ENCODE data around the gene OR14C36.
"Not testable (repeated sequence)": the region's sequence is repeated elsewhere in the genome, so short reads cannot be mapped to it uniquely, and the experiment has no call there.

OR14C36 gene

GRCh38 chr1:248348475-248348874 lies at the start of gene OR14C36:
OR14C36 (plus strand) TSS chr1:248348775; CDS start chr1:248348775, 0 bp downstream.
- DNase-seq (ENCODE audit: low spot score): no peak

GRCh38 chr1:248303324-248303723 lies 45.3 kb upstream of the OR14C36 start, which contains the start of gene OR2T12:
OR2T12 (minus strand) TSS chr1:248303424; CDS start chr1:248295578, 7,846 bp downstream.
- no peak for DNase-seq (ENCODE audit: low spot score)

DNA sequence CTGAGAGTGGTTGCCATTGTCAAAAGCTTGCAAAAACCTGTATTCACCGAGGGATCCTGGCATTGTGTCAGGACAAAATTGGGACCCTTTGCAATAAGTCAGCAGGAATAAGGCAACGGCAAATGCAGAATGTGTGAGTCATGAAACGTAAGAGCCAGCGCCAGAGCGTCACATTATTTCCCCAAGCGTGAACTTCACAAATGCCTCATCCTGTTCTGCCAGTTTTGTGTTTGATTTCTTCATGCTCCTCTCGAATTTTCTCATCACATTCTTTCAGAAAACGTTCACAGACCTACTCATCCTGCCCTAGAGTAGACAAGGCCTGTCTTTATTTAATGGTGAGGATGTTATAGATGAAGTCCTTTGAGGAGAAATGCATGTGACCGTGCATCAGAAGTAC lies 42.9 kb upstream of the OR14C36 start:
- DNase-seq (ENCODE audit: low spot score): not testable (repeated sequence)

GRCh38 chr1:248306103-248306502 lies 42.5 kb upstream of the OR14C36 start:
- no peak for DNase-seq (ENCODE audit: low spot score)

- not testable (repeated sequence) for DNase-seq (ENCODE audit: low spot score)
These were observed 41.8 kb upstream of the OR14C36 start for GRCh38 chr1:248306740-248307139.

- no peak for DNase-seq (ENCODE audit: low spot score)
These were observed 31.8 kb upstream of the OR14C36 start for GRCh38 chr1:248316796-248317195.

DNA sequence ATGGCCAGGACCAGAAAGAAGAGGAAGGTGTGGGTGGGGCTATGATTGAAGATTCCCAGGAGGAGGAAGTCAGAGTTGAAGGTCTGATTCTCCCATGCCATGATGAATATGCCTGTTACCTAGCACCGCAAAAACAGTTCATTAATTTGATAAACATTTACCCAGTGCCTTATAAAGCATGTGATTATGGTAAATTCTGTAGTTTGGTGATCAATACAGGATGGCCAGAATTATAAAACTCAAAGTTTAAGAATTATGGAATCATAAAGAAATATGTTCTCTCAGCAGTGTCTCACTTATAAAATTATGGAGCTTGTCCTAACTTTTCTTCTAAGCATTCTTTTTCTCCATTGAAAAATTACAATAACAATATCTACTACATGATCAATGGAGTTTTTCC lies 24.1 kb upstream of the OR14C36 start, which contains the start of gene OR2M7:
Gene OR2M7 (minus strand): TSS at position 101 of the 400 bp plus-strand sequence. CDS start 0 bp downstream, at position 101.
- DNase-seq (ENCODE audit: low spot score): no peak

GRCh38 chr1:248343451-248343850 lies 5.1 kb upstream of the OR14C36 start:
- DNase-seq (ENCODE audit: low spot score): no peak

GRCh38 chr1:248359415-248359814 lies 10.8 kb downstream of the OR14C36 start:
- no peak for DNase-seq (ENCODE audit: low spot score)

- DNase-seq (ENCODE audit: low spot score): no peak
These were observed 12.6 kb downstream of the OR14C36 start, which contains the start of gene OR2T4 for GRCh38 chr1:248361121-248361715. OR2T4 (plus strand) TSS chr1:248361665; CDS start chr1:248361665, 0 bp downstream.

- no peak for DNase-seq (ENCODE audit: low spot score)
These were observed 18.0 kb downstream of the OR14C36 start for GRCh38 chr1:248366609-248367008.

DNA sequence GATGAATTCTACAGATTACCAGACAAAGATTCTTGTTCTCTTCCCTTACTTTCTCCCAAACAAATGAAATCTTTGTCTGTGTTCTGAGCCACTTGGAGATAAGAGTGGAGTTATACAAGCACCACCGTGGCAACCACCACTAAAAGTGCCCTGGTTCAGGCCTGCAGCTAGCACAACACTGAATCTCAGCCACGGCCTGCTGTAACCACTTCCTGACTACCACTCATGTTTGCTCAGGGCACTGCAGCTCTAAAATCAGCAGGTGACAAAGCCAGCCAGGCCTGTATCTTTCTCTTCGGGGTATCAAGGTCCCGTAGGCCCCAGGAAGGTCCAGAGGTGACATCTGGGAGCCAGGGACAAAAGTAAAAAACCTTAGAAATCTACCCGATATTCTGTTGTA lies 23.8 kb downstream of the OR14C36 start:
- DNase-seq (ENCODE audit: low spot score): no peak

- no peak for DNase-seq (ENCODE audit: low spot score)
These were observed 25.2 kb downstream of the OR14C36 start for GRCh38 chr1:248373761-248374160.

DNA sequence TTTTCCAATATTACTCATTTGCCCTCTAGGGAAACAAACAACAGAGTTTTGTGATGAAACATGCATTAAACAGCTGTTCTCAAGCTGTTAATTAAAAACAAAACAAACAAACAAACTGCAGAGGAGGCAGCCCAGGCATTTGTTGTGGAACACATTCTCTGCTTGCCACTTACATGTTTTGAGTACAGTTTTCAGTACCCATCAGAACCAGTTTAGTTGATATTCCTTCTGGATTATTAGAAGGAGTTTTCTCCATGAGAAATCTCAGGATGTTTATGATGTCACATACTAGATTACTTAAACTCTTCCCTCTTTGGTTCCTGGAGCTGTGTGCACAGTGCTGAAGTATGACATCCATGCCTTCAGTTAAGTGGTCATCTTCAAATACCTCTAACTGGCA lies 26.9 kb downstream of the OR14C36 start, which contains the start of gene OR2T6:
Gene OR2T6 (plus strand): TSS at position 301 of the 400 bp plus-strand sequence. CDS start 11,863 bp downstream, outside the sequence.
- no peak for DNase-seq (ENCODE audit: low spot score)

DNA sequence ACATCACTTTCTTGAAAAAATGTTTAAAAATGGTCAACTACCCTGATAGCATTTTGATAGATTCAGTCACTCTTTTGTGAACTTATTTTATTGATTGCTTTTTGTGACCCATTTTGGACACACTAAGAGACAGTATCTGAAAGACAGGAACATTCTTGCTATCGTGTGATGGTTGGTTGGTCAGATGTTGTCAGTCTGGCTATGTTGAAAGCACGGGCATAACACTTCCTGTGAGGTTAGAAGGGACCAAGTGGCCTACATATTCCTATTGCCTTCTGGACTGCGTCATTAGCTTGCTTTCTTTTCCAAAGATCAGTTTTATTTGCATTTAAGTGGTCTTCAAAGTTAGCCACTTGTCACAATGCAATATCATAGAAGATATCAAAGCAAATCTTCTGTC lies 28.3 kb downstream of the OR14C36 start:
- no peak for DNase-seq (ENCODE audit: low spot score)

- no peak for DNase-seq (ENCODE audit: low spot score)
These were observed 32.3 kb downstream of the OR14C36 start for GRCh38 chr1:248380854-248381253.

GRCh38 chr1:248388426-248388825 lies 39.9 kb downstream of the OR14C36 start:
- no peak for DNase-seq (ENCODE audit: low spot score)

- no peak for DNase-seq (ENCODE audit: low spot score)
These were observed 44.5 kb downstream of the OR14C36 start for GRCh38 chr1:248393050-248393449.

All from activated CD4-positive, alpha-beta T cell treated with anti-CD3 and anti-CD28 coated beads, Interleukin-2, Interleukin-4, amounts not matched to agents 100 ng/mL and 50 ng/mL, durations not matched to agents 16 hours and 8 hours (primary cell).